Fibroblast of the aortic adventitia (primary cell): ENCODE results near the gene WNT9A. TPM values are rescaled to one million over a fixed set of nuclear protein-coding genes. Genes with fewer than 3 reads are reported as not detected.
"Not testable (repeated sequence)": the region's sequence is repeated elsewhere in the genome, so short reads cannot be mapped to it uniquely, and the experiment has no call there.

ENCODE experiments used
- DNase-seq: peaks from one replicate; pipeline ENCODE4 v3.0.0-alpha.2; 2010; ENCODE audit warnings: low read depth
- H3K4me3 ChIP-seq: 2 replicates; pipeline ENCODE4 v1.5.1; 2011; ENCODE audit warnings: low read depth, mild to moderate bottlenecking, control low read depth, low read length, moderate library complexity
- total RNA-seq: library from RNA; depleted of rRNA; stranded (reverse); fragments of >200 nt; gene quantifications from 2 replicates; pipeline ENCODE4 v1.2.3, GENCODE V29; 2012; ENCODE audit warnings: low replicate concordance
- TF ChIP-seq, protein P1 (sequence below): IDR thresholded peaks from 2 replicates; pipeline ENCODE4 v1.5.1; 2011; ENCODE audit warnings: mild to moderate bottlenecking, low read length, control low read depth, inconsistent platforms; ENCODE audit not compliant: insufficient read depth

Gene WNT9A, protein sequence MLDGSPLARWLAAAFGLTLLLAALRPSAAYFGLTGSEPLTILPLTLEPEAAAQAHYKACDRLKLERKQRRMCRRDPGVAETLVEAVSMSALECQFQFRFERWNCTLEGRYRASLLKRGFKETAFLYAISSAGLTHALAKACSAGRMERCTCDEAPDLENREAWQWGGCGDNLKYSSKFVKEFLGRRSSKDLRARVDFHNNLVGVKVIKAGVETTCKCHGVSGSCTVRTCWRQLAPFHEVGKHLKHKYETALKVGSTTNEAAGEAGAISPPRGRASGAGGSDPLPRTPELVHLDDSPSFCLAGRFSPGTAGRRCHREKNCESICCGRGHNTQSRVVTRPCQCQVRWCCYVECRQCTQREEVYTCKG
- total RNA-seq: 0.41 and 0.99 TPM in 2 replicates

DNA sequence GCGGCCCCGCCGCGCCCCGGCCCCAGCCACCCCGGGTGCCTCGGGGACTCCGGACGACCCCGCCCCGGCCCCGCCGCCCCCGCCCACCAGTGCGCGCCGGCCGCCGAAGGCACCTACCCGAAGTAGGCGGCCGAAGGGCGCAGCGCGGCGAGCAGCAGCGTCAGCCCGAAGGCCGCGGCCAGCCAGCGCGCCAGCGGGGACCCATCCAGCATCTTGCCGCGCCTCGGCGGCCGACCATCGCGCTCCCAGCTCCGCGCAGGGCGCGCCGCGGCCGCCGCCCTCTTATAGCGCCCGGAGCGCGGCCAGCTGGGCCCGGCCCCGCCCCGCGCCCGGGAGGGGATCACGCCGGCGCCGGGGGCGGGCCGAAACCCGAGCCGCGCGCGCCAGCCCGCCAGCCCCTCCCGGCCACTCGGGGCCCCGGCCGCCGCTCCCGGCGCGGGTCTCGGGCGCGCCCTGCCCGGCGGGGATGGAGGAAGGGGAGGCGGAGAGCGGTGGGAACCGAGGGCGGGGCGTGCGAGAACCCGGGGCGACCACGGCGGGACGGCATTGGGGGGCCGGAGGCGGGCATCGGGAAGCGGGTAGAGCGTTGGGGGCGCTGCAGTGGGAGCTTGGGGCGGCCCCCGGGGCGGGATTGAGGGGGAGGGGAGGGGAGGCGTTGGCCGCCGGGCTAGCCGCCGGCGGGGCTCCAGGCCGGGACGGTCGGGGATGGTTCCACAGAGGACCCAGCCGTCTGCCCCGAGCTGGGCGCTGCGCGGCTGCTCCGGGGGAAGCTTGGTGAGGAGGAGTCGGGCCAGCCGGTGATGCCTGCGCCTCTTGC is at the start of gene WNT9A:
WNT9A (minus strand) TSS at position 257 of the 817 bp plus-strand sequence; CDS start at position 212, 45 bp downstream.
- H3K4me3 ChIP-seq: peak within 1 kb of the TSS; percentile 73
- DNase-seq: peak; percentile 60
- TF ChIP-seq, protein P1, sequence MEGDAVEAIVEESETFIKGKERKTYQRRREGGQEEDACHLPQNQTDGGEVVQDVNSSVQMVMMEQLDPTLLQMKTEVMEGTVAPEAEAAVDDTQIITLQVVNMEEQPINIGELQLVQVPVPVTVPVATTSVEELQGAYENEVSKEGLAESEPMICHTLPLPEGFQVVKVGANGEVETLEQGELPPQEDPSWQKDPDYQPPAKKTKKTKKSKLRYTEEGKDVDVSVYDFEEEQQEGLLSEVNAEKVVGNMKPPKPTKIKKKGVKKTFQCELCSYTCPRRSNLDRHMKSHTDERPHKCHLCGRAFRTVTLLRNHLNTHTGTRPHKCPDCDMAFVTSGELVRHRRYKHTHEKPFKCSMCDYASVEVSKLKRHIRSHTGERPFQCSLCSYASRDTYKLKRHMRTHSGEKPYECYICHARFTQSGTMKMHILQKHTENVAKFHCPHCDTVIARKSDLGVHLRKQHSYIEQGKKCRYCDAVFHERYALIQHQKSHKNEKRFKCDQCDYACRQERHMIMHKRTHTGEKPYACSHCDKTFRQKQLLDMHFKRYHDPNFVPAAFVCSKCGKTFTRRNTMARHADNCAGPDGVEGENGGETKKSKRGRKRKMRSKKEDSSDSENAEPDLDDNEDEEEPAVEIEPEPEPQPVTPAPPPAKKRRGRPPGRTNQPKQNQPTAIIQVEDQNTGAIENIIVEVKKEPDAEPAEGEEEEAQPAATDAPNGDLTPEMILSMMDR: no peak

DNA sequence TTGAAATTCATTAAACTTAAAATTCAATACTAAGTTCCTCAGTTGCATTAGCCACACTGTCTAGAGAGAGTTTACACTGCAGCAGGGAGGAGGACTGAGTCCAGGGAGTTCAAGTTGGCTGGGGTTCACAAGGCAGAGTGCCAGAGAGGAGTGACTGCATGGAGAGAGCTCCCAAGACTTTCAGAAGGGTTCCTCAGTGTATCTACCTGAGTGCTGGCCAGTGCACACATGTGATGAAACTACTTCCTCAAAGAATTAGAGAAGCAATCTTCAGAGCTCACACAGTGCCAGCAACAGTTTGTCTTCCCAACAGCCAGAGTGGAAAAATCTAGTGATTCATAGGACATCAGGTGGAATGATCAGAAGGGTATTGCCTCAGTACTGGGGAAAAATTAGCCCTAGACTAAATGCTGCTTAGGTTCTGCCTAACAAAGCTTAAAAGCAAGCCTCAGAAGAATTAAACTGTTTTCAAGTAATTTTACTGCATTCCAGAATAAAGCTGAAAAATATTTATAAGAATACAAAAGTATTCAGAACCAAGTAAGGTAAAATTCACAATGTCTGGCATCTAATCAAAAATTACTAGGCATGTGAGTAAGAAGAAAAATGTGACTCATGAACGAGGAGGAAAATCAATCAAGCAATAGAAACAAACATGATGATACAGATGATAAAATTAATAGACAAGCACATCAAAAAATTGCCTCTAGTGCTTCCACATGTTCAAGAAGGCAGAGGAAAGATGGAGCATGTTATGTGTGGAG is 48.6 kb upstream of the WNT9A start:
- DNase-seq: peak; percentile 16
- TF ChIP-seq, protein P1: no peak
- H3K4me3 ChIP-seq: no peak overlapping the region

DNA sequence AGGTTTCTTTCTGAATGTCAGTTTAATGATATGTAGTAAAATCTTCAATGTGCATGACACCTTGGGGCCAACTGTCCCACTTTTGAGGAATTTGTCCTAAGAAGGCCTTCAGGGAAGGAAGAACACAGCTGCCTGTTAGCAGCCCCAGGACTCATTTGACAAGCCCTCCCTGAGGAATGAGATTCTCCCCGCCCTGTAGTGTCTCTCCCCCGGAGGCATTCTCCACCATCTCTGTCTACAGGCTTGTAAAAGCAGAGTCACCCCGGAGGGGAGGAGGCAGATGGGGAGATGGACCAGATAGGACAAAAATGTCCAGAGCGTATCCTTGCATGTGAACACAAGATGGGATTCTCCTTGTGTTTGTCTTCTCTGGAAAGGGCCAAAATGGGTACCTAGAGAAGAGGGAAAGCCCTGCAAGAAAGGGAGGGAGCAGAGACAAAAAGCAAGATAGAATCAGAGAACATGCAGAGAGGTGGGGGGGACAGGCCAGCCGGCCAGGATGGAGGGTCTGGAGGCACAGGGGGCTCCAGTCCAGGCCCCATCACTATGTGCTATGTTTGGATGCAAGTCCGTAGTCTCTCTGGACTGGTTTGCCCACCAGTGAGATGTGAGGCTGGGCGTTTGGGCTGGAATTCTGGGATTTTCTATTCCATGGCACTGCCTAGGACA is 47.0 kb upstream of the WNT9A start:
- TF ChIP-seq, protein P1: no peak
- DNase-seq: no peak
- no peak overlapping the region for H3K4me3 ChIP-seq

DNA sequence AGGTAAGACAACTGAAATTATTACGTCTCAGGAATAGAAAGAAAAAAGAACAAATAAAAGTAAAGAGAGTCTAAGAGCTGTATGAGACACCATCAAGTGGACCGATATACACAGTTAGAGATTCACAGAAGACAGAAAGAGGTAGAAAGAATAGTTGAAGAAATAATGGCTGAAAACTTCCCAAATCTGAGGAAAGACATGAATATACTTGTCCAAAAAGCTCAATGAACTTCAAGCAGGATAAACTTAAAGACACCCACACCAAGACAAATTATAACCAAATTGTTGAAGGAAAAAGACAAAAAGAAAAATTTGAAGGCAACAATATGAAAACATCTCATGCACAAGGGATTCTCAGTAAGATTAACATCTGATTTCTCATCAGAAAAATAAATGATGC is 39.4 kb upstream of the WNT9A start:
- no peak overlapping the region for H3K4me3 ChIP-seq
- no peak for DNase-seq
- TF ChIP-seq, protein P1: no peak

DNA sequence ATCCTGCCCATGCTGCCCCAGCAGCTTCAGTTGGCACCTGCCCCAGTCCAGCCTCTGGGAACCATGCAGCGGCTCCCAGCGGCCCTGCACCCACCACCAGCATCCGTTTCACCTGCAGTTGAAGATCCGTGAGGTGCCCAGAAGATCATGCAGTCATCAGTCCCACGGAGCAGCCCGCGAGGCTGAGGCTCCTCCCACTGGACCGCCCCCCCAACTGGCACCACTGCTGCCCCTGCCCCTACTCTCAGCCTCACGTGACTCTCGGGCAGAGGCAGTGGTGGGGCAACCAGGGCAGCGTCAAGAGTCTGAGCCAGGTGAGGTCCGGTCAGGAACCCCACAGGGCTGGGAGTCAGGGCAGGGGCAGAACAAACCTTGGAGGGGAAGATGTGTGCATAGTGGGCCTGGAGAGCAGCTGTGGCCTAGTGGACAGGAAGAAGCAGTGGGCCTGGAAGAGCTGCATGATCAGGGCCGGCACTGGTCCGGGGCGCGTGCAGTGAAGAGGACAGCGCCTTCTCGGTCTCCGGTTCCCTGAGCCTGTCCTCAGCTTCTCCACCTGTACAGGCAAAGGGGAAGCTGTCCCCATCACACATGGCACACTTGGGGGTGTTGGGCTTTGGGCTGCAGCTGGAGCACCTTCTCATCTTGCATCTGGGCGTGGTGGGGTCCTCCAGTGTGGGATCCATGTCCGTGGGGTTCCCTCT is 28.0 kb upstream of the WNT9A start:
- DNase-seq, H3K4me3 ChIP-seq: not testable (repeated sequence)

DNA sequence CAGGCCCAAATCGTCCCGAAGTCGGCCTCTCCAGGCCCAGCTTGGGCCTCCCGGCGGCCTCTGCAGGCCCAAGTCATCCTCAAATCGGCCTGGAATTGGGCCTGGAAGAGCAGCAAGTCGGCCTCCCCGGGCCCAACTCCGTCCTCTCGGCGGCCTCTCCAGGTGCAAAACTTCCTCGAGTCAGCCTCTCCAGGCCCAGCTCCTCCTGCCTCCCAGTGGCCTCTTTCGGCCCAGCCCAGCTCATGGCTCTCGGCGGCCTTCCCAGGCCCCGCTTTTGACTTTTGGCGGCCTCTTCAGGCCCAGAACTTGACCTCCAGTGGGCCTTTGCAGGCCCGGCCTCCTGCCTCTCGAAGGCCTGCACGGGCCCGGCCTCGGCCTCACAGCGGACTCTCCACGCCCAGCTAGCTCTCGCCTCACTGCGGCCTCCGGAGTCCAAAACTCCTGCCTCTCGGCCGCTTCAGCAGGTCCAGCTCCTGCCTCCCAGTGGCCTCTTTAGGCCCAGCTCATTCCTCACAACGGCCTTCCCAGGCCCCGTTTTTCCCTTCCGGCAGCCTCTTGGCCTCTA is 26.1 kb upstream of the WNT9A start:
- not testable (repeated sequence) for H3K4me3 ChIP-seq, DNase-seq

DNA sequence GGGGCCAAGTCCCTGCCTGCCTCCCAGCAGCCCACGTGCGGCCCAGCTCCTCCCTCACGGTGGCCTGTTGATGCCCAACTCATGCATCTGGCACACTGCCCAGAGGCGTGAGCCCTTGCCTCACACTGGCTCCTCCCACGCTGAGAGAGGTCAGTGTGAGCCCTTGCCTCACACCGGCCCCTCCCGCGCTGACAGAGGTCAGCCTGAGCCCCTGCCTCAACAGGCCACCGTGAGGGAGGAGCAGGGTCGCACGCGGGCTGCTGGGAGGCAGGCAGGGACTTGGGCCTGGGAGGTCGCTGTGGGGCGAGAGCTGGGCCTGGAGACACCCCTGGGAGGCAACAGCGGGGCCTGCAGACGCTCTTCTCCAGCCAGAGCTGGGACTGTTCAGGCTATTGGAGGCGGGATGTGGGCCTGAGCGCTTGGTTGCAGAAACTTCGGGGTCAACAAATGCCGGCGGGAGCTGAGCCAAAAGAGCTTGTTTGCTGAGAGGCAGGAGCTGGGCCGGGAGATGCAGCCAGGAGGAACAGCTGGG is 25.2 kb upstream of the WNT9A start:
- H3K4me3 ChIP-seq, DNase-seq: not testable (repeated sequence)

DNA sequence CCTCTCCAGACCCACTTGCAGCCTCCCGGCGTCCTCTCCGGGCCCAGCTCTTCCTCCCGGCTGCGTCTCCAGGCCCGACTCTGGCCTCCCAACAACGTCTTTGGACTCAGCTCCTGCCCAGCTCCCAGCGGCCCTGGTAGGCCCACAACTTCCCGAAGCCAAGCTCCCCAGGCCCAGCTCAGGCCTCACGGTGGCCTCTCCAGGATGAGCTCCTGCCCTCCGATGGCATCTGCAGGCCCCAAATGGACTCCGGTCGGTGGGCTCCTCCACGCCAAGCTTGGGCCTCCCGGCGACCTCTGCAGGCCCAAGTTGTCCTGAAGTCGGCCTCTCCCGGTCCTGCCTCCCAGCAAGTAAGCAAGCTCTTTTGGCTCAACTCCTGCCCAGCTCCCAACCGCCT is 24.5 kb upstream of the WNT9A start:
- DNase-seq, H3K4me3 ChIP-seq: not testable (repeated sequence)

DNA sequence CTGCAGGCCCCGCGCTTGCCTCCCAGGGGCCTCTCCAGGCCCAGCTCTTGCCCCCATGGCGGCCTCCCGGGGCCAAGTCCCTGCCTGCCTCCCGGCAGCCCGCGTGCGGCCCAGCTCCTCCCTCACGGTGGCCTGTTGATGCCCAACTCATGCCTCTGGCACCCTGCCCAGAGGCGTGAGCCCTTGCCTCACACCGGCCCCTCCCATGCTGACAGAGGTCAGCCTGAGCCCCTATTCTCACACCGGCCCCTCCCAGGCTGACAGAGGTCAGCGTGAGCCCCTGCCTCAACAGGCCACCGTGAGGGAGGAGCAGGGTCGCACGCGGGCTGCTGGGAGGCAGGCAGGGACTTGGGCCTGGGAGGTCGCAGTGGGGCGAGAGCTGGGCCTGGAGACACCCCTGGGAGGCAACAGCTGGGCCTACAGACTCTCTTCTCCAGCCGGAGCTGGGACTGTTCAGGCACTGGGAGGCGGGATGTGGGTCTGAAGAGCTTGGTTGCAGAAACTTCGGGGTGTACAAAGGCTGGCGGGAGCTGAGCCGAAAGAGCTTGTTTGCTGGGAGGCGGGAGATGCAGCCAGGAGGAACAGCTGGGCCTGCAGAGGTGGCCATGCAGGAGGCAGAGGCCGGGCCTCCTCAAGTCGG is 24.0 kb upstream of the WNT9A start:
- not testable (repeated sequence) for H3K4me3 ChIP-seq, DNase-seq

DNA sequence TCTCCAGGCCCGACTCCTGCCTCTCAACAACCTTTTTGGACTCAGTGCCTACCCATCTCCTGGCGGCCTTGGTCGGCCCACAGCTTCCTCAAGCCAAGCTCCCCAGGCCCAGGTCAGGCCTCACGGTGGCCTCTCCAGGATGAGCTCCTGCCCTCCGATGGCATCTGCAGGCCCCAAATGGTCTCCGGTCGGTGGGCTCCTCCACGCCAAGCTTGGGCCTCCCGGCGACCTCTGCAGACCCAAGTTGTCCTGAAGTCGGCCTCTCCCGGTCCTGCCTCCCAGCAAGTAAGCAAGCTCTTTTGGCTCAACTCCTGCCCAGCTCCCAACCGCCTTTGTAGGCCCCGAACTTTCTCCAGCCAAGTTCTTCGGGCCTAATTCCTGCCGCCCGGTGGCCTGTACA is 23.5 kb upstream of the WNT9A start:
- H3K4me3 ChIP-seq, DNase-seq: not testable (repeated sequence)
